CD4-positive, alpha-beta T cell treated with Interleukin-10 for 1 hour (primary cell): ENCODE measurements around the gene SPNS3.

Experiments used
- DNase-seq: peaks from one replicate; pipeline ENCODE4 v3.0.0-alpha.2; 2020

SPNS3 gene

DNA sequence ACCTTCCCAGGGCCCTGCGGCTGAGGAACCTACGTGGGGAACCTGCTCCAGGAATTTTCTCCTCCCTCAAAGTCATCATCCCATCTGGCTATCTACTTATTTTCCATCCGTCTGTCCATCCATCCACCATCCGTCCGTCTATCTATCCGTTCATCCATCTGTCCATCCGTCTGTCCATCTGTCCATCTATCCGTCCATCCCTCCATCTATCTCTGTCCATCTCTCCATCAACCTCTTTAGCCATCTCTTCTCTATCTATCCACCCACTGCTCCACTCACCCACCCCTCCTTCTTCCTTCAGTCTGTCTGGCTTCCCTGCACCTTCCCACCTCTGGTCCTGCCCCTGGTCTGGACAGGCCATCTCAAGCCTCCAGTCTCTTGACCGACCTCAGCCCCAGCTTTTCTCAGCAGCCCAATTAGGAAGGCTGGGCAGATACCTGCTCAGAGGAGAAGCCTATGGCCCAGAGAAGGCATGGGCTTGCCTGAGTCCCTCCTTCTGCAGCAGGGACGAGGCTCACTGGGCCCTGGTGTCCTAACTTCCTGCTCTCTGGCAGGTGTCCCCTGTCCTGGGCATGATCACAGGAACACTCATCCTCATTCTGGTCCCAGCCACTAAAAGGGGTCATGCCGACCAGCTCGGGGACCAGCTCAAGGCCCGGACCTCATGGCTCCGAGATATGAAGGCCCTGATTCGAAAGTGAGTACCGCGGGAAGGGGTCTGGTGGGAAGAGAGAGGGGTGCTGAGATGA, 98.4 kb downstream of the SPNS3 start:
- DNase-seq: no peak

DNA sequence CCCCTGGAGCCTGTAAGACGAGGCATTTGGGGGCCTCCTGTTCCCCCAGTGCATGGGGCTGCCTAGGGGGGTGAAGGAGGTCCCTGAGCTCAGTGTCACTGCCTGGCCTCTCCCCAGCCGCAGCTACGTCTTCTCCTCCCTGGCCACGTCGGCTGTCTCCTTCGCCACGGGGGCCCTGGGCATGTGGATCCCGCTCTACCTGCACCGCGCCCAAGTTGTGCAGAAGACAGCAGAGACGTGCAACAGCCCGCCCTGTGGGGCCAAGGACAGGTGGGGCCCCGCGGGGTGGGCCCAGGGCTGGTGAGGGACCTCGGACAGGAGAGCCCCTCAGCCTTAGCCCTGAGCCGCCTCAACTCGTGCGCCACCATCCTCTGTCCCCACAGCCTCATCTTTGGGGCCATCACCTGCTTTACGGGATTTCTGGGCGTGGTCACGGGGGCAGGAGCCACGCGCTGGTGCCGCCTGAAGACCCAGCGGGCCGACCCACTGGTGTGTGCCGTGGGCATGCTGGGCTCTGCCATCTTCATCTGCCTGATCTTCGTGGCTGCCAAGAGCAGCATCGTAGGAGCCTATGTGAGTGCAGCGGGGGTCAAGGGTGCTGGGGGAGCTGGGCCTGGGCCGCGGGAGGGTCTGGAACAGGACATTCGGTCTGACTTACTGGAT, 99.3 kb downstream of the SPNS3 start:
- DNase-seq: no peak

DNA sequence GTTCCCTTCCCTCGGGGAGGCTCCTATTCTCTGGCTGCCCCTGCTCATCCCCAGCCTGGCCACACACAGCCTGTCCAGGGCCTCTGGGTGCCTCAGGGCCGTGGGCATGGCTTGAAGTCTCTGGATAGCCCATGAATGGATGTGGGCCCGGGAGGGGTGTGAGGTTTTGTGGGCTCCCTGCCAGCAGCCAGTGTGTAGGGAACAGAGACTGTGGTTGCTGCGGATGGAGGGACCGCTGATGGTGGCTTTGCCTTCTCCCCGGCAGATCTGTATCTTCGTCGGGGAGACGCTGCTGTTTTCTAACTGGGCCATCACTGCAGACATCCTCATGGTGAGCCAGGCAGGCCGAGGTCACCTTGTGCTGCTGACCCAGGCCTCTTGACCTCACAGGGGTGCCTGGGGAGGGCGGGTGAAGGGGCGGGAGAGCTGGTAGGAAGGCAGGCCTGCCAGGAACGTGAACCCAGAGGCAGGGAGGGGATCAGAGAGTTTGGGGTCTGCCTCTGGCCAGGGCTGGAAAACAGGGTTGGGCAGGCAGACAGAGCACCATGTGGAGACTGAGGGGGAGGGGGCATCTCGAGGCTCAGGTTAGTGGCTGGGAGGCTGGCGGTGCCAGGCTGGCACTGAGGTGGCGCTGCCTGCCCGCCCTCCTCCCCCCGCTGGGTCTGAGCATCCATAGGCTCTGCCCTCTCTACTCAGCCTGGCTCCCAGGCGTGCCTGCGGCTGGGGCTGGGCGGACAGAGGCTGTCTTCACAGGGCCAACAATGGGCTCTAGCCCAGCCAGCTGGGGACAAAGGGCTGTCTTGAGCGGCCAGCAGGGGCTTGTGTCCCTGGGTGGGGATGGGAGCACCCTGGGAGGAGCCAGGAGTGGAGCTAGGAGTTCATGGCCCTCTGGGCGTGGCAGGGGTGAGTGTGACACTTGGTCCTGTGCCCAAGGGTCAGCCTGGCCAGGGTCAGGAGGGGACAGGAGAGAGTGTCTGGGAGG, 100.1 kb downstream of the SPNS3 start:
- no peak for DNase-seq

DNA sequence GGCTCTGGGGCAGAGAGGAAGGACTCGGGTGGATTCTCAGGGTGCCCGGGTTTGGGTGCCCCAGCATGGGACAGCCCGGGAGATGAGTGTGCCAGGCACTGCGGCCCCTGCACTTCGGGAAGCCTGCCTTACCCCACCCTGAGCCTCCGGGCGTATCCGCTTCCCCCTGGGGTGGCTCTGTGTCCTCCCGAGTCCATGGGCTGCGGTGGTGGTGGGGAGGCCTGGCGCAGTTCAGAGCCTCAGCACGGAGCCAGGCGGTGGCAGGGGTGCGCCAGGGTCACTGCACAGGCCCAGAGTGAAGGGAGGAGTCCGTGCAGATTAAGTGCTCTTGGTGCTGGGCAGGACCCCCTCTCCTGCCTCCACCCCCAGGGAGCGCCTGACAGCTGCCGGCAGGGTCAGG, 100.8 kb downstream of the SPNS3 start:
- DNase-seq: no peak

DNA sequence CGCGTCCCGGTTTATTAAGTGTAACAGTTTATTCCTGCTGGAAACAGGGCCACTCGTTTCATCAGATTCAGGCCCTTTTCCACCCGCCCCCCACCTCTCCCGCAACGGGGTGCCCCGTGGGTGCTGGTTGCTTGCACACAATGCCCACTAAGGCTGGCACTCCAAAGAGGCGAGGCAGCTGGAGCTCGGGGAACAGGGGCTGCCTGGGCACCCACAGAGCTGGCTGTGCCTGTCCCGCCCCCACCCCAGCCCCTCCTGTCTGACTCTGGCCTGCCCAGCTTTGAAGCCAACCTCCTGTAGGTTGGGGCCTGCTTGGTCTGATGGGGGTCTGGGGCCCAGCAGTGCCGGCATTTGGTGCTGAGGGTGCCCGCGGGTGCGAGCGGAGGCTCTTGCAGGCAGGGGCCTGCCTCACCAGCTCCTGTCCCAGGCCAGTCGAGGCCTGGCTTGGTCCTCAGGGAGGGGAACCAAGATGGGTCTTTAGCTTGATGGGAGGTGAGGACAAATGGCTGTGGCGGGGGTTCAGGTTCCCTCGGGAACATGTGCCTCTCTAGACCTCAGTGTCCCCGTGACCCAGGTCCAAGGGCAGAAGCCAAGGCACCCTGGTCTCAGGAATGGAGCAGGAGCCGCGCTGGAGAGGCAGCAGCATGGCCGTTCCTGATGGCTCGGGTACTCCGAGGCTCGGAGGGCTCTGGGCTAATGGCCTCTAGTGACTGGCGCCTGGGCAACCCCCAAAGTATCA, 101.4 kb downstream of the SPNS3 start:
- DNase-seq: no peak

DNA sequence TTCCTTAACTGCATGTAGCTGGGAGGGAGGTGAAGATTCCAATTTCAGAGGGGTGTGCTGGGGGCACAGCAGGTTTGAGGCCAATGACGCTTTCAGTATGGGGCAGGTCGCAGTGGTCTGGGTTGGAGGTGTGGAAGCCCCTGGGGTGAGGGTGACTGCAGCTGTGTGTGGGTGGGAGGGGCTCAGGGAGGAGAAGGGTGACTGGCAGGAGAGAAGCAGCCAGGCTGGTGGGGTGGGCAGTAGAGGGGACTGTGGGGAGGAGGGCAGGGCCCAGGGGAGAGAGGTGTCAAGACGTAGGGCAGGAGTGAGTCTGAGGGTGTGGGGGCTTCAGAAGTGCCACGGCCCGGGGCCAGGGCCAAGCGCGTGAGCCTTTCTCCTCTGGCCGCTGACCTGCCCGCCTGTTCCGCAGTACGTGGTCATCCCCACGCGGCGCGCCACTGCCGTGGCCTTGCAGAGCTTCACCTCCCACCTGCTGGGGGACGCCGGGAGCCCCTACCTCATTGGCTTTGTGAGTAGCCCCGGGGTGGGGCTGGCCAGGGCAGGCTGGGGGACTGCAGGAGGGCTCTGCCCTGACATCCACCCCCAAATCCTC, 102.0 kb downstream of the SPNS3 start:
- DNase-seq: no peak

DNA sequence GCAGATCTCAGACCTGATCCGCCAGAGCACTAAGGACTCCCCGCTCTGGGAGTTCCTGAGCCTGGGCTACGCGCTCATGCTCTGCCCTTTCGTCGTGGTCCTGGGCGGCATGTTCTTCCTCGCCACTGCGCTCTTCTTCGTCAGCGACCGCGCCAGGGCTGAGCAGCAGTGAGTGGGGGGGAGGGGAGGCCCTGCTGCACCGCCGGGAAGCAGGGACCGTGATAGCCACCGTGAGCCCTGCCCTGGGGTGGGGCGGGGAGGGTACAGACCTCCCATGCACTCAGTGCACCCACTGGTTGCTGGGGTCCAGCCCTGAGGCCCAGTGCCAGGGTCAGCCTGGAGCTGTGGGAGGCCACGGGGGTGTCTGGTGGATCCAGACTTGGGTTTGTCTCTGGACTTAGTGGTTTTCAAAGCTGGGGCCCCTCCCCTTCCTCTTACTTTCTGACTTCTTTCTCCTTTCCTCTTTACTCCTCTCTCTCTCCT, 102.6 kb downstream of the SPNS3 start:
- DNase-seq: no peak

DNA sequence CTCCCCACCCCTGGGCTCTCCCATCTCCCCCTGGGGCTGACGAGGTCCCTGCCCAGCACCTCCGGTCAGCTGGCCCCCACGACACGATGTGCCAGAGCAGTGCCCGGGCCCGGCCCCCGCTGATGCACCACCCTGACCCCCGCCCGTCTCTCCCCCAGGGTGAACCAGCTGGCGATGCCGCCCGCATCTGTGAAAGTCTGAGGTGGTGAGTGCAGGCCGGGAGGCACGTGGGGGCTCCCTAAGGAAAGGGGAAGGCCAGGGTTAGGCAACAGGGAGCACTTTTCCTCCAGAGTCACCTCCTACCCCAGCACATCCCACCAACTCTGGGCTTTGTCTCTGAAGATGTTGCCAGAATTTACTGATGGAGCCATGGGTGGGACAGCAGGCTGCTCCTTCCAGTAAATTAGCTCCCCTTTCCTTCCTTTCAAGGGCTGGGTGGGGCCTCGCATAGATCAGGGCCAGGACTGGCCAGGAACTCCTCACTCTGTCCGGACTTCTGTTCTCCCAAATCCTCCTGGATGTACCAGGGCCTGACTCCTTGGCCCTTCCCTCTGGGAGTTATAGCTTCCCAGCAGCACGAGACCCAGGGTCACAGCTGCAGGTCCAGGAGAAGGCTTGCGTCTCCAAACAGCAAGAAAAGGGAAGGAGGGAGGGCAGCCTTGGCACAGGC, 103.1 kb downstream of the SPNS3 start:
- DNase-seq: no peak
